ENCODE measurements around the gene C16orf92.

DNA sequence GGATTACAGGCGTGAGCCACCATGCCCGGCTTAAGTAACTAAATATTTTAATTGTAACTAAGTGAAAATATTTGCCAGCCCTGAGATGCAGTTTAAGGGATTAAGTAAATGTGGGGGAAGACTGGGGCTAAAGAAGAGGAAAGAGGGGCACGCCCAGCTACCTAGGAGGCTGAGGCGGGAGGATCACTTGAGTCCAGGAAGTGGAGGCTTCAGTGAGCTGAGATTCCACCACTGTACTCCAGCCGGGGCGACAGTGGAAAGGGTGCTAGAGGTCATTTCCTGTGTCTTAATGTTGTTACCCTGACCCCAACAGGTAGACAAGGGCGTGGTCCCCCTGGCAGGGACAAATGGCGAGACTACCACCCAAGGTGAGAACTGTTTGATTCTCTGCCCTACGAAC is 45.3 kb downstream of the C16orf92 start:
- TF ChIP-seq GATA2 (IDR thresholded peaks at IDR 0.05; ENCODE audit: low read depth, low read length) (no peak), GATA3 (IDR thresholded peaks at IDR 0.05; ENCODE audit: low read depth, low read length) (no peak)

Data from SH-SY5Y (cell line).